ENCODE results near the gene STX18.

Gene STX18

DNA sequence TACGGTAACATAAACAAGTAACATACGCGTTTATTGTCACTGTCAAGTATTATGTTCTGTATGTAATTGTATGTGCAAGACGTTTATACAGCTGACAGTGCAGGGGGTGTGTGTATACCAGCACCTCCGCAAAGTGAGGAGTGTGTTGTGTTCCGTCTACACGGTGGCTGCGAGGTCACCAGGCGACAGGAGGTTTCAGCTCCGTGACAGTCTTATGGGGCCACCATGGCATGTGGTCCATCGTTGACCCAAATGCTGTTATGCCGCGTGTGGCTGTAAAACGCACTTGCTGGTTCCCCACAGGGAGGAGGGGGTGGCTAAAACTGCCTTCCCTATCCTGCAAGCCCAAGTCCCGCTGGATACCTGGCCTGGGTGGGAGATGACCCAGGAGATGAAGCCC, 129.9 kb downstream of the STX18 start:
- H3K4me1 ChIP-seq (ENCODE audit: control insufficient read depth, insufficient read depth, low read length) = no peaks in the 10 kb centered on the region
- H3K9ac ChIP-seq (ENCODE audit: low read depth, low read length) = no peak overlapping the region
- no peaks in the 10 kb centered on the region for H3K9me3 ChIP-seq (ENCODE audit: control insufficient read depth, insufficient read depth, low read length)
- H3K27me3 ChIP-seq (ENCODE audit: control insufficient read depth, insufficient read depth, low read length) = no peaks in the 10 kb centered on the region
- H3K4me3 ChIP-seq (ENCODE audit: low read depth, low read length) = no peak overlapping the region
- H3K36me3 ChIP-seq (ENCODE audit: control insufficient read depth, insufficient read depth, low read length) = peaks cover 11% of the 10 kb centered on the region

DNA sequence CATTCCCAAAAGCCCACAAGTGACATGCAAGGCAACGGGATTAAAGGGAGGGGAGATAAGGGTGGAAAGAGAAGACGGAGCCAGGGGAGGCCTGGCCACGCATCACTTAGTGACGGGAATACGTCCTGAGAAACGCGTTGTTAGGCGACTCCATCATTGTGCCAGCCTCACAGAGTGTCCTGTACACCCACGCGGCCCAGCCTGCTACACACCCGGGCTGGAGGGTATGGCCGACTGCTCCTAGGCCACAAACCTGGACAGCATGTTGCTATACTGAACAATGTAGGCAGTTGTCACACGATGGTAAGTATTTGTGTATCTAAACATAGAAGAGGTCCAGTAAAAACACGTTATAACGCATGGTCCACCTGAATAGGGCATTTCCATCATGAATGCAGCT, 131.6 kb downstream of the STX18 start:
- no peaks in the 10 kb centered on the region for H3K9me3 ChIP-seq (ENCODE audit: control insufficient read depth, insufficient read depth, low read length)

DNA sequence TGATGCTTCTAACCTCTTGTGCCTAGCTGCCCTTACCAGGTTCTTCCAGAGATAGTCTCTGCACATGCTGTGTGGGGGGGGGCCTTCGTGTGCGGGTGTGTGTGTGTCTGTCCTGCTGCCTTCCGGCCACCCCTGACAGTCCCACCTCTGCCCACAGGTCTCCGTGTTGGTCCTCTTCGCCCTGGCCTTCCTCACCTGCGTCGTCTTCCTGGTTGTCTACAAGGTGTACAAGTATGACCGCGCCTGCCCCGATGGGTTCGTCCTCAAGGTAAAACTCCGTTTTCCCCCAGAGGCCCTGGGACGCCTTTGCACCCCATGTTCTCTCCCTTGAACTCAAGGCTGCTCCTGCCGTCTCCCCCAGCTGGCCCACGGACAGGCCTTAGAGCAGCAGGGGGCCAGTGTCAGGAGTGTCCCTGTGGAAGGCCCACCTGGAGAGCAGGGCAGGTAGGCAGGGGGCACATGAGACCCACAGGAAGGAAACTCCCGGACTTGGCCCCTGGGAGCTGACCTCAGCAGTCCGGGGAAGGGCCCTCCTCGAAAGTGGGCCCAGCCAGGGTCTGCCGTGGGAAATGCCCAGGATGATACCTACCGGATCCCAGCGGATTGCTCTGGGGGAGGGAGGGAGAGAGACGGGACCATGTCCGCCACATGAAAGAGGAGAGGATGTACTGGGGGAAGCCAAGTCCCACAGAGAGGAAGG, 132.3 kb downstream of the STX18 start:
- H3K4me3 ChIP-seq (ENCODE audit: low read depth, low read length) = no peak overlapping the region
- H3K36me3 ChIP-seq (ENCODE audit: control insufficient read depth, insufficient read depth, low read length) = peaks cover 7% of the 10 kb centered on the region
- no peaks in the 10 kb centered on the region for H3K27me3 ChIP-seq (ENCODE audit: control insufficient read depth, insufficient read depth, low read length)
- H3K9me3 ChIP-seq (ENCODE audit: control insufficient read depth, insufficient read depth, low read length) = no peaks in the 10 kb centered on the region
- no peaks in the 10 kb centered on the region for H3K4me1 ChIP-seq (ENCODE audit: control insufficient read depth, insufficient read depth, low read length)
- no peak overlapping the region for H3K9ac ChIP-seq (ENCODE audit: low read depth, low read length)

More for the DNA sequence above, 131.6 kb downstream of the STX18 start:
- Histone ChIP-seq H3K4me1 (ENCODE audit: control insufficient read depth, insufficient read depth, low read length) (no peaks in the 10 kb centered on the region), H3K9ac (ENCODE audit: low read depth, low read length) (no peak overlapping the region), H3K36me3 (ENCODE audit: control insufficient read depth, insufficient read depth, low read length) (peaks cover 11% of the 10 kb centered on the region), H3K27me3 (ENCODE audit: control insufficient read depth, insufficient read depth, low read length) (no peaks in the 10 kb centered on the region), H3K4me3 (ENCODE audit: low read depth, low read length) (no peak overlapping the region)

DNA sequence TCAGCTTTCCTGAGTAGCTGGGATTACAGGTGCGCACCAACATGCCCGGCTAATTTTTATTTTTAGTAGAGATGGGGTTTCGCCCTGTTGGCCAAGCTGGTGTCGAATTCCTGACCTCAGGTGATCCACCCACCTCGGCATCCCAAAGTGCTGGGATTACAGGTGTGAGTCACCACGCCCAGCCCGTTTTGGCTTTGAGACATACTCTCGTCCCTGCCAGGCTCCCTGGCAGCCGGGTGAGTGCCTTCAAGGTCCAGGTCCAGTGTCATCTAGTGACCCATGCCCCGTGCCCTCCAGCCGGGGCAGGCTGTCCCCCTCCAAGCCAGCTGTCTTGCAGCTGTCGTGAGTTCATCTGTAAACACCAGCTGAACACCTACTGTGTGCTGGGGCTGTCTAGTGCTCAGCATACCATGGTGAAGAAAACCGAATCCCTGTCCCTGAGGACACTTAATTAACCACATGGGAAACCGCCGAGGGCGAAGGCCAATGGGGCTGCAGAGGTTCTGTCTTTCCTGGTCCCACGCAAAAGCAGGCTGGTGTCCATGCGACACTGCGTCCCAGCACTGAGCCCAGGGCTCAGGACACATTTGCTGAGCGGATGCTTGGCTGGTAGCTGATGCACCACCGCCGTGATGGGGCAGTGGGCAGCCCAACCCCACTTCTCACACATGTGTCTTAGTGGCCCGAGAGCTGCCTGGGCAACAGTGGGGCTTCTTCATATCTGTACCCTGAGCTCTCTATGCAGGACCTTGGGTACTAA, 133.1 kb downstream of the STX18 start:
- no peaks in the 10 kb centered on the region for H3K9me3 ChIP-seq (ENCODE audit: control insufficient read depth, insufficient read depth, low read length)
- H3K27me3 ChIP-seq (ENCODE audit: control insufficient read depth, insufficient read depth, low read length) = no peaks in the 10 kb centered on the region
- peaks cover 7% of the 10 kb centered on the region for H3K36me3 ChIP-seq (ENCODE audit: control insufficient read depth, insufficient read depth, low read length)
- H3K9ac ChIP-seq (ENCODE audit: low read depth, low read length) = no peak overlapping the region
- H3K4me1 ChIP-seq (ENCODE audit: control insufficient read depth, insufficient read depth, low read length) = no peaks in the 10 kb centered on the region
- H3K4me3 ChIP-seq (ENCODE audit: low read depth, low read length) = no peak overlapping the region

DNA sequence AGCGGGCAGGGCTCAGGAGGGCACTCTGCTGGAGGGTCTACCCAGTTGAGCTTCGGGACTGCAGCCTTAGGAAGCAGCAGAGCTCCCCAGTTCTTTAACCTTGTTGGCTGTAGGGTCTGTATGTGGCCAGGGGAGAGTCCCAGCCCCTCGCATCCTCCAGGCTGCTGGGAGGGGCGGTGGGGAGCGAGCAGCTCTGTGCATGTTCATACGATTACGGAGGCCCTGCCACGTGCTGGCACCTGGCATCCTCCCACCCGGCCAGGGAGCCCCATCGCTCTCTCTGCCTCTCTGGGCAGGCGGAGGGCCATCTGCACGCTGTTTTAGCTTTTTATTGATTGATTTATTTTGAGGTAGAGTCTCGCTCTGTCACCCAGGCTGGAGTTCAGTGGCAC, 133.7 kb downstream of the STX18 start:
- H3K9ac ChIP-seq (ENCODE audit: low read depth, low read length) = no peak overlapping the region
- H3K4me3 ChIP-seq (ENCODE audit: low read depth, low read length) = no peak overlapping the region
- no peaks in the 10 kb centered on the region for H3K27me3 ChIP-seq (ENCODE audit: control insufficient read depth, insufficient read depth, low read length)
- no peaks in the 10 kb centered on the region for H3K4me1 ChIP-seq (ENCODE audit: control insufficient read depth, insufficient read depth, low read length)
- no peaks in the 10 kb centered on the region for H3K9me3 ChIP-seq (ENCODE audit: control insufficient read depth, insufficient read depth, low read length)
- H3K36me3 ChIP-seq (ENCODE audit: control insufficient read depth, insufficient read depth, low read length) = peaks cover 7% of the 10 kb centered on the region

DNA sequence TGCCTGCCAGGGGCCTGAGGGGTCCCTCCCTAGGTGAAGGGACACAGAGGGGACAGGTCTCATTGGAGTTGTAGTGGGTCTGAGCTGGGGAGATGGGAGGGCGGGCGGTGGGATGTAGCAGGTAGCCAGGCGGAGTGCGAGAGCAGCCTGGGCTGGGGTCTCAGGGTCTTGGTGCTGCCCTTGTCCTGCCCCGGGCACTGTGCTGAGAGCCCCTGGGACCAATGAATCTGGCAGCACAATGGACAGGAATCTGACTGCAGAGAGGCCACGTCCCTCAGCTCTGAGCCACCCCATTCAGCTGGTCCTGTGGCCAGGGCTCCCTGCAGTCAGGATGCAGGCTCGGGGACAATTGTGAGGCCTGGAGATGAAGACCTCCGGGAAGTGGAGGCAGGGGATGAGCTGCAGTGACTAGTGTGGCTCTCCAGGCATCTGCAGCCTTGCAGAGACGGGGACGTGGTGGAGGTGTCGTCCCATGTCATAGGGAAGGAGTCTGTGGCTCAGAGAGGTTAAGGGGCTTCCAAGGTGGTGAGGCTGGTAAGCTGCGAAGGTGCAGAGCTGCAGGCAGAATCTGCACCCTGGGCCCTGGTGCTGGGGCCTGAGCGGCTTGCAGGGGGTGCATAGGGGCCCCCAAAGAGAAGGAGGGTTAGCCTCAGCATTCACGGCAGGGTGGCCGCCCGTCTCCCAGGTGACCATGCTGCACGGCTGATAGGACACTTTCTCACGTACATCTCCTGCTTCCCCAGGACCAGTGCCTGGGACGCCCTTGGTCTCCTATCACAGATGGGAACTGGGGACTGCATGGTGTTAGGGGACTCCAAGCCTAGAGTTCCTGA, 134.3 kb downstream of the STX18 start:
- Histone ChIP-seq H3K4me3 (ENCODE audit: low read depth, low read length) (no peak overlapping the region), H3K36me3 (ENCODE audit: control insufficient read depth, insufficient read depth, low read length) (peaks cover 7% of the 10 kb centered on the region), H3K27me3 (ENCODE audit: control insufficient read depth, insufficient read depth, low read length) (no peaks in the 10 kb centered on the region), H3K9me3 (ENCODE audit: control insufficient read depth, insufficient read depth, low read length) (no peaks in the 10 kb centered on the region), H3K9ac (ENCODE audit: low read depth, low read length) (no peak overlapping the region), H3K4me1 (ENCODE audit: control insufficient read depth, insufficient read depth, low read length) (no peaks in the 10 kb centered on the region)

DNA sequence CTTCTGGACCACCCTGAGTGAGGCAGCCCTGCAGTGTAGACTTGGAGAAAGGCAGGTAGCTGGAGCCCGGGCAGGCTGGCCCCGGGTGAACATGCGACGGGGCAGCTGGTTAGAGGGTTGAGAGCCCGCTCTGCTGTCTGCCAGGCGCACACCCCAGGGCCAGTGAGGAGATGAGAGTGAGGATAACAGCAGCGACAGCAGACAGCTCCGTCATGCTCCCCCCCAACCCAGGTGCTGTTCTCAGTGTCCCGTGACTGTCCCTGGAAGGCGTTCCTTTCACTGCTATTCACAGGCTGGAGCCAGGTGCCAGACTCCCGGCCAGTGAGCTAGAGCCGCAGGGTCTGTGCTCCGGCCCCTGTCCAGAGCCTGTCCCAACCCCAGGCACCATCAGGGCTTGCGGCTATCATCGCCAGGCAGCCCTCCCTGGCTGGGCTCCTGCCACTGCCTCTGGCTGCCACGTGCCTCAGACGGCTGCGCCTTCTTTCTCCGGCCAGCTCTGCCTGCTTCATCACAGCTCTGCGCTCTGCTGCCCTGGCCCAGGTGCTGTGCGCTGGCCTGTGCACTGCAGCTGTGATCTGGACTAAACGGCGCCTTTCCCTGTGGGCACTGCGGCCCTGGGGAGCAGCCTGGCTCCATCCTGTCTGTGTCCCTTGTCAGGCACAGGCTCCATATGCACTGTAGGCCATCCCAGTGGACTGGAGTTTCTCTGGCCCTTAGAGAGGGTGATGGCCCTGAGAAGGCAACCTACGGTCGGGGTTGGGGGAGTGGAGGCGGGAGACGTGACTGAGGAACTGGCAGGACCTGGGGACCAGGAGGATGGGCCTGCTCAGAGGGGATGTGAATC, 135.2 kb downstream of the STX18 start:
- Histone ChIP-seq H3K27me3 (ENCODE audit: control insufficient read depth, insufficient read depth, low read length) (no peaks in the 10 kb centered on the region), H3K36me3 (ENCODE audit: control insufficient read depth, insufficient read depth, low read length) (peaks cover 7% of the 10 kb centered on the region), H3K4me3 (ENCODE audit: low read depth, low read length) (no peak overlapping the region), H3K4me1 (ENCODE audit: control insufficient read depth, insufficient read depth, low read length) (no peaks in the 10 kb centered on the region), H3K9me3 (ENCODE audit: control insufficient read depth, insufficient read depth, low read length) (no peaks in the 10 kb centered on the region), H3K9ac (ENCODE audit: low read depth, low read length) (no peak overlapping the region)

DNA sequence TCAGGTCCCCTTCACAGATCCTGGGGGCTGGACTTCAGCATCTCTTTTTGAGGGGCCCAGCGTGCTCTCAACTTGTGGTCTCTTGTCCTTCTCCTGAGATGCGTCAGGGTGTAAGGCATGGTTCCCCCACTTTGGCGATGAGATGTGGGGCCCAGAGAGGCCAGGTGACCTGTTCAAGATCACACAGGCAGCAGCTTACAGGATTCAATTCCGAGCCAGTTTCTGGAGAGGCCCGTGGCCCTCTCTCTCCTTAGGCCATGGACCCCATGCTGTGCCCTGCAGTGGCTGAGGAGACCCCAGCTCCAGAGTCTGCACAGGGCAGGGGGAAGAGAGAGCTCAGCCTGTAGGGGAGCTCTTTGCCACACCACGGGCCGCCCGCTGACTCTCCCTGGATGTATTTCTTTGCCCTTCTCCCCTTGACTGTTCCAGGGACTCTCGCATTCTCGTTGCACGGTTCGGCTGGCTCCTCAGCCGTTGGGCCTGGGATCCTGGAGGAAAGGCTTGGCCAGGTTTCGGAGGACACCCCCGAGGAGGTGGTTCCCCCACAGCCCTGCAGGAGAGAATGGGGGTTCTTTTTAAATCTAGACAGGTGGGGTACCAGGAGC, 136.4 kb downstream of the STX18 start:
- Histone ChIP-seq H3K4me1 (ENCODE audit: control insufficient read depth, insufficient read depth, low read length) (no peaks in the 10 kb centered on the region), H3K4me3 (ENCODE audit: low read depth, low read length) (no peak overlapping the region), H3K27me3 (ENCODE audit: control insufficient read depth, insufficient read depth, low read length) (no peaks in the 10 kb centered on the region), H3K9me3 (ENCODE audit: control insufficient read depth, insufficient read depth, low read length) (no peaks in the 10 kb centered on the region), H3K9ac (ENCODE audit: low read depth, low read length) (no peak overlapping the region), H3K36me3 (ENCODE audit: control insufficient read depth, insufficient read depth, low read length) (peaks cover 7% of the 10 kb centered on the region)

DNA sequence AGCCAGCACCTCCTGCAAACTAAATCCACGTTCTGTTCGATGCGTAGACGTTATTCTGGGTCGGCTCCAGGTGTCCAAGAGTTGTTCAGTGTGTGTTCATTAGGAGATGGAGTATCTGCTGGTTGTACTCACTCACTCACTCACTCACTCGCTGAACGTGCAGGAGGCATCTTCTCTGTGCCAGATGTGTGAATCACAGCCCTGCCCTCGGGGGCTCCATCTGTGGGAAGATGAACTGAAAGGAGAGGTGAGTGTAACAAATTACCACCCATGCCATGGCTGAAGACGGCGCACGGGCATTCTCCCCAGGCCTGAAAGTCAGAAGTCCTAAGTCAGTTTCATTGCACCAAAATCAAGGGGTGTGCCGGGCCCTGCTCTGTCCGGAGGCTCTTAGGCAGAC, 138.9 kb downstream of the STX18 start:
- Histone ChIP-seq H3K4me3 (ENCODE audit: low read depth, low read length) (no peak overlapping the region), H3K27me3 (ENCODE audit: control insufficient read depth, insufficient read depth, low read length) (no peaks in the 10 kb centered on the region), H3K4me1 (ENCODE audit: control insufficient read depth, insufficient read depth, low read length) (no peaks in the 10 kb centered on the region)

DNA sequence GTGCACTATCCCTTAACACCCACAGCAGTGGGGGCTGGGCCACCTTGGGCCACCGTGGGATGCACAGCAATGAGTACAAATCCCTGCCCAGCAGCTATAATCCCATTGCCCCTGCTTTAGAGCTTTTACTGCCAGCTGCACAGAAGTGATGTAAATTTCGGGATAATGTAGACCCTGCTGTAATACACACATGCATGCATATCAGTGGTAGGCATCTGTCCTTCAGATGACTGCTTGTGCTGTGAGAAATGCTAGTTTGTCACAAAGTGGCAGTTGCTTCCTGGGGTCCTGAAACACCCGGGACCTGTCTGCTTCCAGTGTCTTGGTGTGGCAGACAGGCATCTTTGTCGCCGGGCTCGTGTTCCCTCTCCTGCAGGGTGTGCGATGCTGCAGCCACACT, 140.8 kb downstream of the STX18 start:
- H3K4me1 ChIP-seq (ENCODE audit: control insufficient read depth, insufficient read depth, low read length) = no peaks in the 10 kb centered on the region
- H3K9me3 ChIP-seq (ENCODE audit: control insufficient read depth, insufficient read depth, low read length) = no peaks in the 10 kb centered on the region
- peaks cover 3% of the 10 kb centered on the region for H3K36me3 ChIP-seq (ENCODE audit: control insufficient read depth, insufficient read depth, low read length)
- no peak overlapping the region for H3K4me3 ChIP-seq (ENCODE audit: low read depth, low read length)
- no peak overlapping the region for H3K9ac ChIP-seq (ENCODE audit: low read depth, low read length)
- no peaks in the 10 kb centered on the region for H3K27me3 ChIP-seq (ENCODE audit: control insufficient read depth, insufficient read depth, low read length)

More for the DNA sequence above, 138.9 kb downstream of the STX18 start:
- Histone ChIP-seq H3K9ac (ENCODE audit: low read depth, low read length) (no peak overlapping the region), H3K9me3 (ENCODE audit: control insufficient read depth, insufficient read depth, low read length) (no peaks in the 10 kb centered on the region), H3K36me3 (ENCODE audit: control insufficient read depth, insufficient read depth, low read length) (no peaks in the 10 kb centered on the region)

DNA sequence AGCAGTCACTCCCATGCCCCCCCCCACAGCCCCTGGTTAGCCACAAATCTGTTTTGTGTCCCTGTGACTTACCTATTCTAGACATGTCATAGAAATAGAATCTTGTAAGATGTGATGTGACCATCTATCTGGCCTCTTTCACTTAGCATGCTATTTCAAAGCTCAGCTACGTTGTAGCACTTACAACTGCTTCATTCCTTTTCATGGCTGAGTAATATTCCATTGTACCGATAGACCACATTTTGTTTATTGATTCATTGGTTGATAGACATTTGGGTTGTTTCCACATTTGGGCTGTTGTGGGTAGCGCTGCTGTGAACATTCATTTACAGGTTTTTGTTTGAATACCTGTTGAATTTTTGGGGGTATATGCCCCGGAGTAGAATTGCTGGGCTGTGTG, 143.4 kb downstream of the STX18 start:
- Histone ChIP-seq H3K36me3 (ENCODE audit: control insufficient read depth, insufficient read depth, low read length) (peaks cover 3% of the 10 kb centered on the region), H3K9me3 (ENCODE audit: control insufficient read depth, insufficient read depth, low read length) (no peaks in the 10 kb centered on the region), H3K4me3 (ENCODE audit: low read depth, low read length) (no peak overlapping the region), H3K9ac (ENCODE audit: low read depth, low read length) (no peak overlapping the region), H3K4me1 (ENCODE audit: control insufficient read depth, insufficient read depth, low read length) (no peaks in the 10 kb centered on the region), H3K27me3 (ENCODE audit: control insufficient read depth, insufficient read depth, low read length) (no peaks in the 10 kb centered on the region)

All from iPS-15b (cell line).